ENCODE results near the gene FCRLB. TPM values are rescaled to one million over a fixed set of nuclear protein-coding genes. Genes with fewer than 3 reads are reported as not detected.

The FCRLB gene, protein sequence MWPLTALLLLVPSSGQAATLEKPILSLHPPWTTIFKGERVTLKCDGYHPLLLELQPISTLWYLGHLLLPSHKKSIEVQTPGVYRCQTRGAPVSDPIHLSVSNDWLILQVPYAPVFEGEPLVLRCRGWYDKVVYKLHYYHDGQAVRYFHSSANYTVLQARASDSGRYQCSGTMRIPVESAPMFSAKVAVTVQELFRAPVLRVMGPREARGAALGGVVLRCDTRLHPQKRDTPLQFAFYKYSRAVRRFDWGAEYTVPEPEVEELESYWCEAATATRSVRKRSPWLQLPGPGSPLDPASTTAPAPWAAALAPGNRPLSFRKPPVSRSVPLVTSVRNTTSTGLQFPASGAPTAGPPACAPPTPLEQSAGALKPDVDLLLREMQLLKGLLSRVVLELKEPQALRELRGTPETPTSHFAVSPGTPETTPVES
- total RNA-seq (2014; rRNA removed; shearing (Covaris generic)) = 0.56 TPM in 1 of 2 replicates, not detected in the other
- 0.37 and 0.47 TPM in 2 replicates for polyA plus RNA-seq (2016; fragmentation: Nextera tagmentation; extraction: Ambion mirVana)
- long read RNA-seq = 0 reads

DNA sequence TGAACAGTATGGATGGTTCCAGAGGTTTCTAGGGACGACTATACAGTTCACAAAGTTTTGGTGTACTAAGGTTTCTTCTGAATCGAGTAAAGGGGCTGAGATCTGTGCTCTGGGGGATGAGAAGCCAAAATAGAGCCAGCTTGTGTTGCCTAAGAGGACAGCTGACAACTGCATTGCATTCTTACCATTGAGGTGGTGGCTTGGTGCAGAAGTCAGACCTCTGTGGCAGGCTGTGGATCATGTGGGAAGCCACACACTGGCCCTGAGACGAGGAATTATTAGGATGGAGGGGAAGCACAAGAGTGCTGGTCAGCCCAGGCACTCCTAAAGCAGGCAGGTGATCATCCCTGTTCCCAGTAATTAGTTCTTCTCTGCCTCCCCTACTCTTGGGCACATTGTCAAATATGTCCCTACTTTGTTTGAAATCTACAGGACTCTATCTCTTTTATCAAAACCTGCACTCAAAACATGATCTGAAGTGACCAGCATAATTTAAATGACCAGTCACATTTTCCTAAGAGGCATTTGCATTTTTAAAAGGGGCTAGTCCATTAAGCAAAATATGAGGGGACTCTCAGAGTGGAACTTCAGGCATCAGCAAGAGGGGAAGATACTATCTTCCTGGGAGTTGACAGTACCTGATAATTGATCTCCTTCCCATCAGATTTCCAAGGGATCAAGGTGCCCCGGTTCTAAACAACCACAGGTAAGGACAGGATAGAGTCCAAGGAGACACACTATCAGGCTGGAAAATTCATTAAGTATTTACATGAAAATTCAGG, at the start of gene FCRLB:
FCRLB (plus strand) TSS at position 589 of the 782 bp plus-strand sequence. CDS start 1,129 bp downstream, outside the sequence.
- H4K20me1 ChIP-seq (replicated peaks; ENCODE audit: insufficient read depth) = no peaks in the 10 kb centered on the region
- no peaks in the 10 kb centered on the region for H3F3A ChIP-seq (replicated peaks; ENCODE audit: low read depth)
- no peak within 1 kb of the TSS for H3K4me3 Mint-ChIP-seq
- H3K27me3 ChIP-seq (ENCODE audit: insufficient read depth) = peaks cover 34% of the 10 kb centered on the region
- no peaks in the 10 kb centered on the region for H3K36me3 Mint-ChIP-seq (ENCODE audit: low read depth)
- no peaks in the 10 kb centered on the region for H3K36me3 ChIP-seq (ENCODE audit: insufficient read depth)
- H3K4me2 ChIP-seq = no peak within 1 kb of the TSS
- no peaks in the 10 kb centered on the region; the same call in 2 of the 3 replicates for H3K9me3 Mint-ChIP-seq
- no peak within 1 kb of the TSS for H3K27ac Mint-ChIP-seq
- ATAC-seq (no peak), DNase-seq (ENCODE audit: low spot score) (no peak)
- 0 out of 2 replicates have a peak, but pooled peaks cover 2% of the 10 kb centered on the region for H3K9me2 ChIP-seq (ENCODE audit: insufficient read depth)
- no peak within 1 kb of the TSS for H2AFZ ChIP-seq
- no peaks in the 10 kb centered on the region for H3K79me2 ChIP-seq (replicated peaks; ENCODE audit: insufficient read depth)
- no peak within 1 kb of the TSS for H3K4me3 ChIP-seq
- H3K4me1 ChIP-seq (ENCODE audit: insufficient read depth) = no peaks in the 10 kb centered on the region; the same call in 1 of the 2 replicates
- H3K27me3 Mint-ChIP-seq (ENCODE audit: insufficient read depth, low read depth, poor library complexity) = peaks cover 30% of the 10 kb centered on the region
- no peak within 1 kb of the TSS for H3K27ac ChIP-seq (ENCODE audit: low read depth)
- H3K4me1 Mint-ChIP-seq = peaks cover 6% of the 10 kb centered on the region; the same call in 2 of the 3 replicates
- TF ChIP-seq EZH2phosphoT487 (IDR thresholded peaks at IDR 0.05; ENCODE audit: unreplicated experiment) = no peak
- TF ChIP-seq ZNF331 (CRISPR knock-in tag; IDR thresholded peaks at IDR 0.05; ENCODE audit: low read depth) = no peak
- no peak for TF ChIP-seq ETS1 (IDR thresholded peaks at IDR 0.05)
- TF ChIP-seq ZNF114 (CRISPR knock-in tag; IDR thresholded peaks at IDR 0.05) = no peak
- TF ChIP-seq STAT1 (IDR thresholded peaks at IDR 0.05; ENCODE audit: unreplicated experiment) = no peak
- no peak for TF ChIP-seq ZNF462 (CRISPR knock-in tag; IDR thresholded peaks at IDR 0.05)
- no peak for TF ChIP-seq CTCF (conservative IDR thresholded peaks at IDR 0.05; ENCODE audit: low read depth in 2 of 2)
- no peak for TF ChIP-seq REST (IDR thresholded peaks at IDR 0.05; ENCODE audit: unreplicated experiment)
- no peak for TF ChIP-seq NANOG (IDR thresholded peaks at IDR 0.05; ENCODE audit: borderline replicate concordance)
- TF ChIP-seq CREB1 (CRISPR knock-in tag; IDR thresholded peaks at IDR 0.05; ENCODE audit: low read depth) = no peak
- TF ChIP-seq JUNB (IDR thresholded peaks at IDR 0.05; ENCODE audit: unreplicated experiment) = no peak

Measured in GM23338 (cell line).